Thyroid gland (tissue), 4 donors: ENCODE results near the gene FBLL1. TPM values are rescaled to one million over a fixed set of nuclear protein-coding genes. Genes with fewer than 3 reads are reported as not detected.

Experiments used
- DNase-seq, 2 donors: peaks; one replicate each; pipeline ENCODE4 v3.0.0-alpha.2; 2019
- H3K27ac ChIP-seq, 3 donors: fragments of 200-600 bp; sonication (generic); 1 replicate in 2 of 3; 2 replicates in 1 of 3; pipeline ENCODE4 v1.5.1; 2016 to 2019; ENCODE audit warnings: mild to moderate bottlenecking in 1 of 3, moderate library complexity in 1 of 3
- H3K27me3 ChIP-seq: fragments of 200-600 bp; sonication (generic); one replicate; pipeline ENCODE4 v1.5.1; 2019
- H3K36me3 ChIP-seq, 2 donors: fragments of 200-600 bp; sonication (generic); one replicate each; pipeline ENCODE4 v1.5.1; 2016 to 2019
- H3K4me1 ChIP-seq, 2 donors: fragments of 200-600 bp; sonication (generic); one replicate each; pipeline ENCODE4 v1.5.1; 2017 to 2019
- H3K4me3 ChIP-seq, 3 donors: fragments of 200-600 bp; sonication (generic); replicated peaks in 1 of 3; 1 replicate in 2 of 3; 2 replicates in 1 of 3; pipeline ENCODE4 v1.5.1; 2016; ENCODE audit warnings: mild to moderate bottlenecking in 1 of 3
- H3K9me3 ChIP-seq: fragments of 200-600 bp; sonication (generic); one replicate; pipeline ENCODE4 v1.5.1; 2017
- POLR2A ChIP-seq, 2 donors: fragments of 450-650 bp; IDR thresholded peaks; one replicate each; pipeline ENCODE4 v1.6.1; 2017; ENCODE audit warnings: antibody characterized with exemption in 2 of 2, mild to moderate bottlenecking in 2 of 2, moderate library complexity in 1 of 2
- WGBS, 2 donors: methylation state at CpG; one replicate each; pipeline ENCODE4 v1.1.5; 2017; 5-methylcytosine and 5-hydroxymethylcytosine counted together
- intact Hi-C: fragments of 100-400 bp; cut with DNase I; formaldehyde crosslinking; loops from one replicate; pipeline ENCODE4 v1.15.1; 2023
- total RNA-seq, 4 donors: library from RNA; depleted of rRNA; stranded (reverse); fragments of >200 nt; gene quantifications; one replicate each; pipeline ENCODE4 v1.2.3, GENCODE V29; 2016
- TF ChIP-seq, protein P1 (sequence below), 6 experiments: fragments of 200-600 bp in 3 of 6; fragments of 450-650 bp in 3 of 6; sonication (generic) in 3 of 6; IDR thresholded peaks; one replicate each; pipeline ENCODE4 v1.5.1; 2016 to 2019; ENCODE audit warnings: antibody characterized with exemption in 6 of 6, mild to moderate bottlenecking in 2 of 6, inconsistent platforms in 1 of 6, moderate library complexity in 1 of 6

Gene FBLL1
- total RNA-seq, 4 donors from 2014 or later, result not detected

DNA sequence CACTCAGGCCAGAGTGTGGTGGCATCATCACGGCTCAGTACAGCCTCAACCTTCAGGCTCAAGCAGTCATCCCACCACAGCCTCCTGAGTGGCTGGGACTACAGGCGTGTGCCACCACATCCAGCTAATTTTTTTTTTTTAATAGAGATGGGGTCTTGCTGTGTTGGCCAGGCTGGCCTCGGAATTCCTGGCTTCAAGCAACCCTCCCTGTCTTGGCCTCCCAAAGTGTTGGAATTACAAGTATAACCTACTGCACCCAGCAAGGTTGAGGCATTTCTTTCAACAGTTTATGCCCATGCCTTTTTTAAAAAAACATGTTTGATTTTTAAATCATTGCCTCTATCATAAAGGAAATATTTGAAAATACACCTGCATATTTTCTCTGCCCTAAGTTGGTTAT, 40.0 kb upstream of the FBLL1 start:
- intact Hi-C loops, result loop anchor here (10.0 kb wide), 1 partner anchor 214 kb away; no protein-coding TSS in a partner anchor
- Histone ChIP-seq H3K27ac (no peak overlapping the region), H3K9me3 (no peaks in the 10 kb centered on the region), H3K27me3 (no peaks in the 10 kb centered on the region), H3K4me1 (peaks cover 6 to 13% of the 10 kb centered on the region in 2 donors), H3K4me3 (no peak overlapping the region), H3K36me3 (peaks cover 33 to 54% of the 10 kb centered on the region in 2 donors)
- no peak for DNase-seq
- WGBS, 2 donors, result 94 to 99% methylated on average over 3 of the region's 3 CpGs
- TF ChIP-seq, protein P1, sequence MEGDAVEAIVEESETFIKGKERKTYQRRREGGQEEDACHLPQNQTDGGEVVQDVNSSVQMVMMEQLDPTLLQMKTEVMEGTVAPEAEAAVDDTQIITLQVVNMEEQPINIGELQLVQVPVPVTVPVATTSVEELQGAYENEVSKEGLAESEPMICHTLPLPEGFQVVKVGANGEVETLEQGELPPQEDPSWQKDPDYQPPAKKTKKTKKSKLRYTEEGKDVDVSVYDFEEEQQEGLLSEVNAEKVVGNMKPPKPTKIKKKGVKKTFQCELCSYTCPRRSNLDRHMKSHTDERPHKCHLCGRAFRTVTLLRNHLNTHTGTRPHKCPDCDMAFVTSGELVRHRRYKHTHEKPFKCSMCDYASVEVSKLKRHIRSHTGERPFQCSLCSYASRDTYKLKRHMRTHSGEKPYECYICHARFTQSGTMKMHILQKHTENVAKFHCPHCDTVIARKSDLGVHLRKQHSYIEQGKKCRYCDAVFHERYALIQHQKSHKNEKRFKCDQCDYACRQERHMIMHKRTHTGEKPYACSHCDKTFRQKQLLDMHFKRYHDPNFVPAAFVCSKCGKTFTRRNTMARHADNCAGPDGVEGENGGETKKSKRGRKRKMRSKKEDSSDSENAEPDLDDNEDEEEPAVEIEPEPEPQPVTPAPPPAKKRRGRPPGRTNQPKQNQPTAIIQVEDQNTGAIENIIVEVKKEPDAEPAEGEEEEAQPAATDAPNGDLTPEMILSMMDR (IDR thresholded peaks at IDR 0.05), result no peak
- TF ChIP-seq POLR2A (IDR thresholded peaks at IDR 0.05), result no peak

DNA sequence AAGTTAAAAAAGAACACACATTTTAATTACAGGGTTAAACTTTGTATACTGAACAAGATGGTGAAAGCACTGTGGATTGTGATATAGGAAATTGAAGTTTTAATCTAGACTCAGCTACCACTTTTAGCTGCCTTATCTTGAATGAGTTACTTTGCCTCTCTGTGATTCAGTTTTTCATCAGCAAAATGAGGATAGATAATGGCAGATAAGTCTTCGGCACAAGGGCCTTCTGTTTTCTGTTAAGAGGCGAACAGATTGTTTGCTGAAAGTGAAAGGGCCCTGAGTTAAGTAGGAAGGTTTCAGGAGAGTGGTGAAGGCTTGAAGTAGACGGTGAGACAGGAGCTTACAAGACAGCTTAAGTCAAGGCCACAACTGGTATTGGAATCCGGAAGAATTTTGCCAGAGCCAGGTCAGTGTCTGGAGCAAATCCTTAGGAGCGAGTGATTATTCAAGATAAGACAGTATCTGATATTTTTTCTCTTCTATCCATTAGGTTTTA, 35.0 kb upstream of the FBLL1 start:
- 88 to 90% methylated on average over 5 of the region's 5 CpGs for WGBS, 2 donors
- Histone ChIP-seq H3K27ac (no peak overlapping the region), H3K4me3 (no peak overlapping the region), H3K4me1 (no peaks in the 10 kb centered on the region), H3K27me3 (no peaks in the 10 kb centered on the region), H3K36me3 (peaks cover 57 to 92% of the 10 kb centered on the region in 2 donors), H3K9me3 (no peaks in the 10 kb centered on the region)
- intact Hi-C loops, result no loop called here
- DNase-seq, result no peak
- TF ChIP-seq POLR2A (IDR thresholded peaks at IDR 0.05), result no peak
- TF ChIP-seq, protein P1 (IDR thresholded peaks at IDR 0.05), result no peak

DNA sequence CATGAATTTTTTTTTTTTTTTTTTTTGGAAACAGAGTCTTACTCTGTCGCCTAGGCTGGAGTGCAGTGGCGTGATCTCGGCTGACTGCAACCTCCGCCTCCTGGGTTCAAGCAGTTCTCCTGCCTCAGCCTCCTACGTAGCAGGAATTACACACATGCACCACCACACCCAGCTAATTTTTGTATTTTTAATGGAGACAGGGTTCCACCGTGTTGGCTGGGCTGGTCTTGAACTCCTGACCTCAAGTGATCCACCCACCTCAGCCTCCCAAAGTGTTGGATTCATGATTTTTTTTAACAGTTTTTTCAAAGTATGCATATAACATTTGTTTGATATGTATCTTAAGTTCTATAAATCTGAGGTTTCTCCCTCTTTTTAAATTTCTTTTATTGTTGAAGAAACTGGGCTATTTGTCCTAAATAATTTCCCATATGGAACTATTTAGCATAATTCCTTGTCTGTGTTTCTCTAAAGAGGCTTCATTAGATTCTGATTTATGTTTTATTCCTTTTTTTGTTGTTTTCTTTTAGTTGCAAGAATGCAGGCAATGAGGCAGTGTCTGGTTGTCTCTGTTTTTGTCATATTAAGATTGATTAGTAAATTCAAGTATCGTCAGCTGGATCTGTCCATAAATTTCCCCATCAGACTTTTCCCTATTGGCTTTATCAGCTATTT, 26.4 kb upstream of the FBLL1 start:
- 87 to 95% methylated on average over 7 of the region's 7 CpGs for WGBS, 2 donors
- no peak overlapping the region for H3K27ac ChIP-seq
- H3K27me3 ChIP-seq, result no peaks in the 10 kb centered on the region
- H3K9me3 ChIP-seq, result no peaks in the 10 kb centered on the region
- intact Hi-C loops, result no loop called here
- no peaks in the 10 kb centered on the region for H3K4me1 ChIP-seq
- no peak overlapping the region for H3K4me3 ChIP-seq
- no peak for DNase-seq
- no peak for TF ChIP-seq POLR2A (IDR thresholded peaks at IDR 0.05)
- peaks cover 41 to 46% of the 10 kb centered on the region in 2 donors for H3K36me3 ChIP-seq

DNA sequence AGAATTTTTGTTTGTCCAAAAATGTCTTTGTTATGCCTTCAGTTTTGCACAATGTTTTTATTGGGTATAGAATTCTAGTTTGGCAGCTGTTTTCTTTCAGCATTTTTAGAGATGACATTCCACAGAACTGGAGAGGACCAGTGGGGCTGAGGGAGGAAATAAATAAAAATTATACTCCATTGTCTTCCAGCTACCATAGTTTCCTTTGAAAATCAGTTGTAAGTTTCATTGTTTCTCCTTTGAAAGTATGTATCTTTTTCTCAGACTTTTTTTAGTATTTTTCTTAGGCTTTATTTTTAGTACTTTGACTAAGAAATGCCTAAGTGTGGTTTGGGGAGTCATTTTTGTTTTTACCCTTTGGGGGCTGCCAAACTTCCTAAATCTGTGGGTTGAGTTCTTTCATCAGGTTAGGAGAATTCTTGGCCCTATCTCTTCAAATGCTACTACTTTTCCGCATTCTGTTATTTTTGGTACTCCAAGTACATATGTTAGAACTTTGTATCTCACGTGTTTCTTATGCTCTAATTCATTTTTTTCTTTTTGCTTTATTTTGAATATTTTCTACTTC, 15.2 kb upstream of the FBLL1 start:
- no peak overlapping the region for H3K27ac ChIP-seq
- no peaks in the 10 kb centered on the region for H3K9me3 ChIP-seq
- TF ChIP-seq, protein P1 (IDR thresholded peaks at IDR 0.05), result no peak
- TF ChIP-seq POLR2A (IDR thresholded peaks at IDR 0.05), result no peak
- no peak for DNase-seq
- no peaks in the 10 kb centered on the region for H3K4me1 ChIP-seq
- intact Hi-C loops, result no loop called here
- no peaks in the 10 kb centered on the region for H3K27me3 ChIP-seq
- H3K4me3 ChIP-seq, result no peak overlapping the region
- WGBS, 2 donors, result 95 to 97% methylated on average over 2 of the region's 2 CpGs
- H3K36me3 ChIP-seq, result peaks cover 64 to 72% of the 10 kb centered on the region in 2 donors

DNA sequence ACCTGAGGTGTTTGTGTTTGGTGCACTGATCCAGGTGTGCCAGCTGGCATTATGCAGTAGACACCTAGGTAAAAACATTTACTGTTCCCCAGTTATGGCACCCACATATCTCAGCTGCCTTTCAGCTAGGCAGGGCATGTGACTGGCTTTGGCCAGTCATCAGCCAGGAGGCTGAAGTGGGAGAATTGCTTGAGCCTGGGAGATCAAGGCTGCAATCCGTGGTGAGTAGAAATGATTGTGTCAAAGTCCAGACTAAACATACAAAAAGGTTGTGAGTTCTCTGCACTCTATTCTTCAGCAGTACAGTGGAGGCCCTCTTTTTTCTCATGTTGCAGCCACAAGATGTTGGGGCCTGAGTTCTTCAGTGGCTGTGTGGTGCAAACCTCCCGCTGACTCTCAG, 3.2 kb upstream of the FBLL1 start:
- no peaks in the 10 kb centered on the region for H3K4me1 ChIP-seq
- no peaks in the 10 kb centered on the region for H3K9me3 ChIP-seq
- H3K4me3 ChIP-seq, result no peak overlapping the region
- H3K27me3 ChIP-seq, result no peaks in the 10 kb centered on the region
- TF ChIP-seq POLR2A (IDR thresholded peaks at IDR 0.05), result no peak
- TF ChIP-seq, protein P1 (IDR thresholded peaks at IDR 0.05), result no peak
- intact Hi-C loops, result no loop called here
- DNase-seq, result no peak
- 56 to 76% methylated on average over 2 of the region's 2 CpGs for WGBS, 2 donors
- no peak overlapping the region for H3K27ac ChIP-seq
- no peaks in the 10 kb centered on the region for H3K36me3 ChIP-seq
